Retinal pigment epithelial cell (primary cell): Measurements from ENCODE around the gene PLD3.
A peak's percentile ranks its signal among the peaks of the same experiment; 100 is the strongest.
"Not testable (repeated sequence)": the region's sequence is repeated elsewhere in the genome, so short reads cannot be mapped to it uniquely, and the experiment has no call there.

Experiments
- DNase-seq: peaks from one replicate; pipeline ENCODE4 v3.0.0-alpha.2; 2010; ENCODE audit warnings: low read depth
- H3K4me3 ChIP-seq: 2 replicates; pipeline ENCODE4 v1.5.1; 2011; ENCODE audit warnings: mild to moderate bottlenecking, low read length, control low read depth, moderate library complexity
- CTCF ChIP-seq: conservative IDR thresholded peaks from 2 replicates; pipeline ENCODE4 v1.5.1; 2011; ENCODE audit warnings: low read depth, low read length, control low read depth, inconsistent platforms

PLD3 gene

GRCh38 chr19:40396886-40397567 lies 48.5 kb downstream of the PLD3 start:
- no peak for TF ChIP-seq CTCF
- H3K4me3 ChIP-seq: no peak overlapping the region
- DNase-seq: no peak

DNA sequence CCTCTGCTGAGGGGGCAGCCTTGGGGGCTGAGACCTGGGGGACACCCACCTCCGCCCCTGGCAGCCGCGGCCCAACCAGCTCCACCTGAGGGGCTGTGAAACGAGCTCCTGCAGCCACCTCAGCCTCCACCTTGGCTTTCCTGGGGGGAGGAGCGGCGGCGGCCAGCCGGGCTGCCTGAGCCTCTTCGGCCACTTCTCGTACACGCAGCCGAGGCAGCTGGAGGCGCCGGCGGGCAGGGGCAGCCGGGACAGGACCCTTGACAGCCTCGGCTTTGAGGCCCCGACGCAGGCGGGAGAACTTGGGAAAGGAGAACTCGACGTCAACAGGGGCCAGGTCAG lies 49.0 kb downstream of the PLD3 start:
- no peak for TF ChIP-seq CTCF
- no peak for DNase-seq
- H3K4me3 ChIP-seq: no peak overlapping the region

GRCh38 chr19:40398417-40399131 lies 50.1 kb downstream of the PLD3 start:
- no peak for DNase-seq
- no peak overlapping the region for H3K4me3 ChIP-seq
- no peak for TF ChIP-seq CTCF

DNA sequence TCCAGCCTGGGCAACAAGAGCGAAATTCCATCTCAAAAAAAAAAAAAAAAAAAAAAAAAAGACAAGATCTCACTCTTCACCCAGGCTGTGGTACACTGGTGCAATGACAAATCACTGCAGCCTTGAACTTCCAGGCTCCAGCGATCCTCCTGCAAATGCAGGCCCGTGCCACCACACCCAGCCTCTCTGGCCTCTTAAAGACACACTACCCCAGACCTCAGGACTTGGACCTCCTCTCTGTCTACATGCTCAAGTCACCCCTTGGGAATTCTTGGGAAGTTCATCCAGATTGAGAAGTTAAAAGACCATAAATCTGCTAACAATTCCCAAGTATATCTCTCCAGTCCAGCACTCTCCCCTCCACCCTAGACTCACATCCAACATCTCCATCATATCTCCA lies 52.1 kb downstream of the PLD3 start:
- TF ChIP-seq CTCF: no peak
- no peak for DNase-seq
- no peak overlapping the region for H3K4me3 ChIP-seq

GRCh38 chr19:40403262-40403984 lies 54.9 kb downstream of the PLD3 start:
- DNase-seq: peak; percentile 49
- no peak for TF ChIP-seq CTCF
- peak overlapping the region; percentile 49 for H3K4me3 ChIP-seq

- TF ChIP-seq CTCF: no peak
- no peak for DNase-seq
- no peak overlapping the region for H3K4me3 ChIP-seq
Measured at GRCh38 chr19:40407714-40408597, 59.5 kb downstream of the PLD3 start.

DNA sequence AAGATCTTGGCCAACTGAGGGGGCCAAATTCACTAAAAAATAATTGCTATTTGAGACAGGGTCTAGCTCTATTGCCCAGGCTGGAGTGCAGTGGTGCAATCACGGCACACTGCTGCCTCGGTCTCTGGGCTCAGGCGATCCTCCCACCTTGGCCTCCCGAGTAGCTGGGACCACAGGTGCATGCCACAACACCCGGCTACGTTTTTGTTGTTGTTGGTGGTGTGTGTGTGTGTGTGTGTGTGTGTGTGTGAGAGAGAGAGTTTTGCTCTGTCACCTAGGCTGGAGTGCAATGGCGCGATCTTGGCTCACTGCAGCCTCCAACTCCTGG lies 60.1 kb downstream of the PLD3 start:
- DNase-seq, H3K4me3 ChIP-seq: not testable (repeated sequence)
